Natural killer cell treated with Interleukin-12 subunit alpha and Interleukin-12 subunit beta and Interleukin-15 and Interleukin-18, amount 100 ng/mL, for 72 hours (primary cell): ENCODE data around the gene CATSPER1. TPM values are rescaled to one million over a fixed set of nuclear protein-coding genes. Genes with fewer than 3 reads are reported as not detected.

Source experiments
- ATAC-seq, 2 donors: fragments of 150-1000 bp; cut with Tn5 transposase in 1 of 2; sonication (Bioruptor Pico), chemical (Tn5 transposase) in 1 of 2; 2 replicates each; pipeline ENCODE4 v1.10.0; 2021
- DNase-seq: peaks from one replicate; pipeline ENCODE4 v3.0.0; 2022; ENCODE audit warnings: low spot score
- H3K27ac Mint-ChIP-seq, 2 donors: 1 replicate in 1 of 2; 2 replicates in 1 of 2; pipeline ENCODE4 v1.8.0; 2022; ENCODE audit warnings: mixed read lengths in 2 of 2, mild to moderate bottlenecking in 1 of 2, moderate library complexity in 1 of 2
- H3K27me3 Mint-ChIP-seq, 2 donors: 1 replicate in 1 of 2; 2 replicates in 1 of 2; pipeline ENCODE4 v1.8.0; 2022; ENCODE audit warnings: mixed read lengths in 2 of 2
- H3K36me3 Mint-ChIP-seq: one replicate; pipeline ENCODE4 v1.8.0; 2022; ENCODE audit warnings: mixed read lengths
- H3K4me1 Mint-ChIP-seq, 2 donors: 1 replicate in 1 of 2; 2 replicates in 1 of 2; pipeline ENCODE4 v1.8.0; 2022; ENCODE audit warnings: low read depth in 2 of 2, mixed read lengths in 2 of 2, mild to moderate bottlenecking in 1 of 2
- H3K4me3 Mint-ChIP-seq: one replicate; pipeline ENCODE4 v1.8.0; 2022; ENCODE audit warnings: mixed read lengths
- H3K9me3 Mint-ChIP-seq: 2 replicates; pipeline ENCODE4 v1.8.0; 2022; ENCODE audit warnings: mixed read lengths
- total RNA-seq, 2 donors: library from RNA; stranded (reverse); gene quantifications; one replicate each; pipeline ENCODE4 v1.2.3, GENCODE V29; 2022

Gene CATSPER1
- total RNA-seq, 2 donors from 2014 or later: 1.5 to 8.8 TPM

GRCh38 chr11:65973439-65974110, 52.7 kb downstream of the CATSPER1 start:
- no peak overlapping the region for H3K27ac Mint-ChIP-seq
- ATAC-seq (no peak), DNase-seq (no peak)
- no peaks in the 10 kb centered on the region for H3K27me3 Mint-ChIP-seq
- H3K4me3 Mint-ChIP-seq: no peak overlapping the region
- no peaks in the 10 kb centered on the region for H3K9me3 Mint-ChIP-seq
- peaks cover 25 to 33% of the 10 kb centered on the region in 2 donors for H3K4me1 Mint-ChIP-seq
- peaks cover 18% of the 10 kb centered on the region for H3K36me3 Mint-ChIP-seq

DNA sequence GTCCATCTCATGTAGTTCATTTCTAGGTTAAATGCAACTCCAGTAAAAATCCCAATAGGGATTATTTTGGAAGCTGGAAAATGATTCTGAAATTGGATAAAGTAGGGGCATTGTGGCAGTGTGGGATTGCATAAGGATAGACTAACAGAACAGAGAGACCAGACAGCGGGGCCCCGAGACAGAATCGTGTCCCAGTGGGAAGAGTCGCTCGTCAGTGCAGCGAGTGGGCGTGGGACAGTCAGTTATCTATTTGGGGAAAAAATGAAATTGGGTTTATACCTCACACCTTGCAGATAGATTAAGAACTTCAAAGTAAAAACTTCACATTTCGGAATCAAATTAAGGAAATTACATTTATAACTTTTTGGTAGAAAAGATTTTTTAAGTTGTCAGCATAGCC, 54.2 kb downstream of the CATSPER1 start:
- Mint-ChIP-seq H3K4me1 (peaks cover 31 to 34% of the 10 kb centered on the region in 2 donors), H3K4me3 (no peak overlapping the region), H3K9me3 (no peaks in the 10 kb centered on the region), H3K27me3 (no peaks in the 10 kb centered on the region), H3K27ac (no peak overlapping the region), H3K36me3 (peaks cover 26% of the 10 kb centered on the region)
- DNase-seq (no peak), ATAC-seq (no peak)

DNA sequence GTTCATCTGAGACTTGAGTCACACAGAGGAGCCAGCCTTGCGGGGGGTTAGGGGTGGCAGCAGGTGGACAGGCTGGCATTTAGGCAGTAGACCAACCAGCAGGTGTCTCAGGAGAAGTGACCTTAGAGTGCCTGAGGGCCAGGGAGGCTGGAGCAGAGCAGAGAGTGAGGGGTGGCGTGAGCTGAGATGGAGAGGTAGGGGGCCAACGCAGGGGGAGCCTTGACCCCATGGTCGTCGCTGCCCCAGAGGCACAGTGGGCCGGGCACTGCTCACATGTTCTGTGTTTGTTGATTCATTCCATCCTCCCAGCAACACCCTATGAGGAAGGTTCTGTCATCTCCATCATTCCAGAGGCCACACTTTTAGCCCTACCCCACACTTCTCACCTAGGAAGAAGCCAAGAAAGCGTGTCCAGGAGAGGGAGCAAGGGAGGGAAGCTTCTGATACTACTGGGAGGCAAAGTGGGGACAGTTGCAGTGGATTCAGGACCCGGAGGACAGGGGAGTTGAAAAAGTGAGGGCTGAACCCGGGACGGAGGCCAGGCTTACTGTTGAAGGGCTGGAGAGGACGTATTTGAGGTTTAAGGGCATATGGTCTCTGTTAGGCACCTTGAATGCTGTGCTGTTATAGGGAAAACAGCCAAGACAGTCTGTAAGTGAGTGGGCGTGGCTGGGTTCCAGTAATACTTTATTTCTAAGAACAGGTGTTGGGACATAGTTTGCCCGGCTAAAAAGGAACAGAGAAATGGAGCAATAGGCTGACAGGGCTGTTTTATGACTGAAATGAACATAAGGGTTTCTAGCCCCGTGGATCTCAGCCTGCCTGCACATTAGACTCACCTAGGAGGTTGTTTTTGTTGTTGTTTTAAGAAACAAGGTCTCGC, 57.4 kb downstream of the CATSPER1 start:
- Mint-ChIP-seq H3K4me1 (peaks cover 21 to 29% of the 10 kb centered on the region in 2 donors), H3K4me3 (no peak overlapping the region), H3K9me3 (no peaks in the 10 kb centered on the region), H3K27ac (no peak overlapping the region), H3K27me3 (no peaks in the 10 kb centered on the region), H3K36me3 (peaks cover 32% of the 10 kb centered on the region)
- ATAC-seq: no peak
- DNase-seq: no peak

DNA sequence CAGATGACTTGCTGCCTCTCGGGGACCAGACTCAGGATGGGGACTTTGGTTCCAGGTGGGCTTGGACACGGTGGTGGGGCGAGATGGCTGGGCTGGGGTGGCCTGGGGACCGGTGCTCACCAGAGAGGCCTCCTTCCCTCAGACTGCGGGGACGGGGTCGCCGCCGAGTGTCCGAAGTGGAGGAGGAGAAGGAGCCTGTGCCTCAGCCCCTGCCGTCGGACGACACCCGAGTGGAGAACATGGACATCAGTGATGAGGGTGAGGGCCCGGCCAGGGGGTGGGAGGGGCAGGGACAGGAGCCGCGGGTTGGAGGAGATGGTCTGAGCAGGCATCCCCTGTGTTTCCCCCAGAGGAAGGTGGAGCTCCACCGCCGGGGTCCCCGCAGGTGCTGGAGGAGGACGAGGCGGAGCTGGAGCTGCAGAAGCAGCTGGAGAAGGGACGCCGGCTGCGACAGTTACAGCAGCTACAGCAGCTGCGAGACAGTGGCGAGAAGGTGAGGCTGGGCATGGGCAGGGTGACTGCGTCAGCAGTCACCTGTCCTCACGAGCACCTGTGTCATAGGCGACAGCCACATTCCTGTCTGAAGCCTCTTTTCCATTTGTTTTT, 58.8 kb downstream of the CATSPER1 start:
- Mint-ChIP-seq H3K9me3 (no peaks in the 10 kb centered on the region), H3K36me3 (peaks cover 33% of the 10 kb centered on the region), H3K27ac (no peak overlapping the region), H3K4me1 (peaks cover 29 to 34% of the 10 kb centered on the region in 2 donors), H3K4me3 (no peak overlapping the region), H3K27me3 (no peaks in the 10 kb centered on the region)
- ATAC-seq (no peak), DNase-seq (no peak)

Other genes starting within 250 kb of the CATSPER1 start
- gene AP5B1, start 245.5 kb downstream of the CATSPER1 start, total RNA-seq: 10 to 100 TPM; 15.8 to 25.4 TPM
- gene OVOL1, start 239.4 kb downstream of the CATSPER1 start, total RNA-seq: not detected
- gene SNX32, start 192.5 kb downstream of the CATSPER1 start, total RNA-seq: 1 to 10 TPM in 1 of 2 donors, under 1 TPM in 1; 0.52 to 1.0 TPM
- gene CFL1, start 168.3 kb downstream of the CATSPER1 start, total RNA-seq: 1,000 to 10,000 TPM; 1,401 to 1,644 TPM
- gene MUS81, start 166.0 kb downstream of the CATSPER1 start, total RNA-seq: 100 to 1,000 TPM in 1 of 2 donors, 10 to 100 TPM in 1; 85.7 to 109 TPM
- 10 to 100 TPM in 1 of 2 donors, 1 to 10 TPM in 1; 7.5 to 10.6 TPM for gene EFEMP2, start 153.7 kb downstream of the CATSPER1 start, total RNA-seq
- 100 to 1,000 TPM; 124 to 886 TPM for gene CTSW, start 146.6 kb downstream of the CATSPER1 start, total RNA-seq
- gene FIBP, start 138.0 kb downstream of the CATSPER1 start, total RNA-seq: 100 to 1,000 TPM in 1 of 2 donors, 10 to 100 TPM in 1; 76.6 to 157 TPM
- 10 to 100 TPM; 44.6 to 89.8 TPM for gene CCDC85B, start 135.8 kb downstream of the CATSPER1 start, total RNA-seq
- 10 to 100 TPM in 1 of 2 donors, 1 to 10 TPM in 1; 7.9 to 18.1 TPM for gene FOSL1, start 126.1 kb downstream of the CATSPER1 start, total RNA-seq
- 10 to 100 TPM; 15.4 to 24.7 TPM for gene C11orf68, start 107.4 kb downstream of the CATSPER1 start, total RNA-seq
- 10 to 100 TPM; 88.5 to 95.6 TPM for gene DRAP1, start 107.1 kb downstream of the CATSPER1 start, total RNA-seq
- not detected for gene TSGA10IP, start 81.0 kb downstream of the CATSPER1 start, total RNA-seq
- gene SART1, start 64.7 kb downstream of the CATSPER1 start, total RNA-seq: 100 to 1,000 TPM in 1 of 2 donors, 10 to 100 TPM in 1; 72.9 to 107 TPM
- 10 to 100 TPM; 69.6 to 82.1 TPM for gene EIF1AD, start 24.3 kb downstream of the CATSPER1 start, total RNA-seq
- gene BANF1, start 24.0 kb downstream of the CATSPER1 start, total RNA-seq: 100 to 1,000 TPM; 190 to 376 TPM
- under 1 TPM in 1 of 2 donors, not detected in 1; 0.52 TPM for gene CST6, start 14.5 kb downstream of the CATSPER1 start, total RNA-seq
- gene GAL3ST3, start 22.7 kb upstream of the CATSPER1 start, total RNA-seq: not detected
- gene SF3B2, start 25.9 kb upstream of the CATSPER1 start, total RNA-seq: 100 to 1,000 TPM; 227 to 286 TPM
- 10 to 100 TPM; 64.3 to 73.3 TPM for gene PACS1, start 43.8 kb upstream of the CATSPER1 start, total RNA-seq
- 10 to 100 TPM; 38.0 to 77.2 TPM for gene KLC2, start 231.2 kb upstream of the CATSPER1 start, total RNA-seq
- 100 to 1,000 TPM; 139 to 146 TPM for gene RAB1B, start 242.2 kb upstream of the CATSPER1 start, total RNA-seq